ENCODE measurements around the gene ACTR6. TPM values are rescaled to one million over a fixed set of nuclear protein-coding genes. Genes with fewer than 3 reads are reported as not detected.

The ACTR6 gene
- total and polyA plus RNA-seq, 10 donors: 15.0 to 32.4 (median 22.6) TPM

DNA sequence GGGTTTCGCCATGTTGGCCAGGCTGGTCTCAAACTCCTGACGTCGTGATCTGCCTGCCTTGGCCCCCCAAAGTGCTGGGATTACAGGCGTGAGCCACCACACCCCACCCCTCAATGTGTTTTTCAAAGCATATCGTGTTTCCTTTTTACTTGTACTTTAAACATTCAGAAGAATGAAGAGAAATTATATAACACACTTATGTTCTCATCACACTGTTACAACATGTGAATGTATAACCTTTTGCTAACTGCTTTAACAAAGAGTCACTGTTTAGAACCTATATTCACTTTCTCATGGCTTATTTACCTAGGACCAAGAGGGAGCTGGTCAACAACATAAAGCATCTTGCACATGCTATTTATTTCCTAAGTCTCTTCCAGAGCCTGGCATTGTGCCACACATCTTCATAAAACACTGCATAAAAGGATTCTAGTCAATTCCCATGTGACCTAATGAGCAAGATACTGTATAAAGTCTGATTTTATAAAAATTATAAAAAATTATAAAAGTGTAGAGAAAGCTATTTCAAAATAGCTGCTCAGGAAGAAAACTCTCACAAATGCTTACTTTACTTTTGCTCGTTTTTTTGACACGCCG is 16.0 kb upstream of the ACTR6 start:
- peaks cover 0 to 15% (median 1%) of the 10 kb centered on the region in 6 donors for H3K4me1 ChIP-seq

DNA sequence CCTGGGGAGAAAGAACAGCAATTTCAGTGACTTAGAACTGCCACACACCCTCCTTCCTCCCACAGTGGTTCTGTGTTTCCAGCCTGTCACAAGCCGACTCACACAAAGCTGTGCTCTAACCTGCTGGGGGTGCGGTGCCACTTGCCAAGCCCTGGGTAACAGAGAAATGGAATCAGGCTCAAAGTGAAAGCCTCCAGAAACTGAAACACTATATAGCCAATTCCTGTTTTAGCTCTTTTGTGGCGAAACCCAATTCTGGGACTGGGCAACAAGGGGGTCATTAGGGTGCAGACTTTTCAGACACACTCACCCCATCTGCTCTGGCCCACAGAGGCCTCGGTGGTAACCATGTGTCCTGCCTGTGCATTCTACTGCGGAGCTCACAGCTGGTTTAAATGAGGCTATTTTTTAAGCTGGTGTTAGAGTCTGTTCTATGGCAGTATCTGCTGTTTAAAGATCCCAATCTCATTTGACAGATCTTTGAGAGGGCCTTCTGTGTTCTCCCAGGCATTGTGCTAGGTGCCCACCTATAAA is 15.2 kb upstream of the ACTR6 start:
- Histone ChIP-seq H3K4me3 (no peak overlapping the region), H3K4me1 (peaks cover 0 to 15% (median 1%) of the 10 kb centered on the region in 6 donors), H3K36me3 (peaks cover 0 to 18% (median 0%) of the 10 kb centered on the region in 6 donors), H3K9me3 (no peaks in the 10 kb centered on the region), H3K27me3 (replicated peaks in 1 of 7) (no peaks in the 10 kb centered on the region), H3K27ac (peak overlapping the region in 7 of 8 donors; percentile 11 to 65 (median 51))
- intact Hi-C loops (cut with DNase I; ENCODE audit: low total_unique reads): no loop called here
- no peak for DNase-seq
- 57 to 69% (median 66%) methylated on average over 5 of the region's 5 CpGs for WGBS, 5 donors
- TF ChIP-seq POLR2AphosphoS5 (IDR thresholded peaks at IDR 0.05): no peak
- TF ChIP-seq, protein P1, sequence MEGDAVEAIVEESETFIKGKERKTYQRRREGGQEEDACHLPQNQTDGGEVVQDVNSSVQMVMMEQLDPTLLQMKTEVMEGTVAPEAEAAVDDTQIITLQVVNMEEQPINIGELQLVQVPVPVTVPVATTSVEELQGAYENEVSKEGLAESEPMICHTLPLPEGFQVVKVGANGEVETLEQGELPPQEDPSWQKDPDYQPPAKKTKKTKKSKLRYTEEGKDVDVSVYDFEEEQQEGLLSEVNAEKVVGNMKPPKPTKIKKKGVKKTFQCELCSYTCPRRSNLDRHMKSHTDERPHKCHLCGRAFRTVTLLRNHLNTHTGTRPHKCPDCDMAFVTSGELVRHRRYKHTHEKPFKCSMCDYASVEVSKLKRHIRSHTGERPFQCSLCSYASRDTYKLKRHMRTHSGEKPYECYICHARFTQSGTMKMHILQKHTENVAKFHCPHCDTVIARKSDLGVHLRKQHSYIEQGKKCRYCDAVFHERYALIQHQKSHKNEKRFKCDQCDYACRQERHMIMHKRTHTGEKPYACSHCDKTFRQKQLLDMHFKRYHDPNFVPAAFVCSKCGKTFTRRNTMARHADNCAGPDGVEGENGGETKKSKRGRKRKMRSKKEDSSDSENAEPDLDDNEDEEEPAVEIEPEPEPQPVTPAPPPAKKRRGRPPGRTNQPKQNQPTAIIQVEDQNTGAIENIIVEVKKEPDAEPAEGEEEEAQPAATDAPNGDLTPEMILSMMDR (IDR thresholded peaks at IDR 0.05 in 8 of 11, conservative IDR thresholded peaks at IDR 0.05 in 3 of 11): no peak
- TF ChIP-seq POLR2A (IDR thresholded peaks at IDR 0.05): no peak

More for the DNA sequence above, 16.0 kb upstream of the ACTR6 start:
- H3K4me3 ChIP-seq: no peak overlapping the region
- H3K27me3 ChIP-seq (replicated peaks in 1 of 7): no peaks in the 10 kb centered on the region
- WGBS, 5 donors: 90 to 94% (median 92%) methylated on average over 8 of the region's 8 CpGs
- peak overlapping the region in 2 of 8 donors; percentile 51 to 65 for H3K27ac ChIP-seq
- intact Hi-C loops (cut with DNase I; ENCODE audit: low total_unique reads): no loop called here
- DNase-seq: no peak
- TF ChIP-seq POLR2AphosphoS5 (IDR thresholded peaks at IDR 0.05): no peak
- TF ChIP-seq, protein P1 (IDR thresholded peaks at IDR 0.05 in 8 of 11, conservative IDR thresholded peaks at IDR 0.05 in 3 of 11): no peak
- TF ChIP-seq POLR2A (IDR thresholded peaks at IDR 0.05): no peak
- H3K9me3 ChIP-seq: no peaks in the 10 kb centered on the region
- peaks cover 0 to 17% (median 0%) of the 10 kb centered on the region in 6 donors for H3K36me3 ChIP-seq

DNA sequence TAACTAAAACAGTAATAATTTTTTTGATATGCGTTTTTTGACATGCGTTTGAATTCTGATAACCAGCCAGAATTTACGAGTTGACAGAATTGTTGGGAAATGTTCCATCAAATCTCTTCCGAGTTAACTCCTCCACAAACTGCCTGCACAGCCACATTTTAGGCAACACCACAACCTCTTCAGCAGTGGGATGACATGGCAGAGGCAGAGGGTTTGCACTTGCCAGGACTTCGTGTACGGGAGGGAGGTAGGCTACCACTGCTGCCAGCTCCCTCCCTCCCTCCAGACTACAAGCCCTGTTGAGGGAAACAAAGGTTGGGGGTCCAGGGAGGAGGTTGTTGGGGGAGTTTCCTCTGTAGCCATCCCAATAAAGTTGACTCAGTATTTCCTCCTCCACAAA is 14.5 kb upstream of the ACTR6 start:
- peaks cover 0 to 18% (median 0%) of the 10 kb centered on the region in 6 donors for H3K36me3 ChIP-seq
- peak overlapping the region in 4 of 8 donors; percentile 18 to 65 (median 53) for H3K27ac ChIP-seq
- 79 to 83% (median 81%) methylated on average over 6 of the region's 6 CpGs for WGBS, 5 donors
- TF ChIP-seq POLR2A (IDR thresholded peaks at IDR 0.05): no peak
- no peak for TF ChIP-seq POLR2AphosphoS5 (IDR thresholded peaks at IDR 0.05)
- TF ChIP-seq, protein P1 (IDR thresholded peaks at IDR 0.05 in 8 of 11, conservative IDR thresholded peaks at IDR 0.05 in 3 of 11): no peak
- no peak overlapping the region for H3K4me3 ChIP-seq
- DNase-seq: no peak
- peaks cover 0 to 15% (median 1%) of the 10 kb centered on the region in 6 donors for H3K4me1 ChIP-seq
- no peaks in the 10 kb centered on the region for H3K9me3 ChIP-seq
- intact Hi-C loops (cut with DNase I; ENCODE audit: low total_unique reads): no loop called here
- no peaks in the 10 kb centered on the region for H3K27me3 ChIP-seq (replicated peaks in 1 of 7)

DNA sequence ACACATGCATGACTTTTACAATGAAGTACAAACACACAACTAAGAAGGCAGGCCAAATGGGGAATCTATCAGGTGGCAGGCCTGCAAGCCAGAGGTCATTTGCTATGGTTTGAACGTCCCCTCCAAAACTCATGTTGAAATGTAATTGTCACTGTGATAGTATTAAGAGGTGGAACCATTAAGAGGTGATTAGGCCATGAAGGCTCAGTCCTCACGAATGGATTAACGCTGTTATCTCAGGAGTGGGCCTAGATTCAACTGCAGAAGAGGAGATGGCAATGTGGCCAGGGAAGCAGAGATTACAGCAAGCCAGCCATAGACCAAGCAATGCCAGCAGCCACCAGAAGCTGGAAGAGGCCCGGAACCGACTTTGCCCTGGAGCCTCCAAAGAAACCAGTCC is 13.5 kb upstream of the ACTR6 start:
- Histone ChIP-seq H3K36me3 (peaks cover 0 to 22% (median 0%) of the 10 kb centered on the region in 6 donors), H3K4me3 (no peak overlapping the region), H3K9me3 (no peaks in the 10 kb centered on the region), H3K27ac (no peak overlapping the region), H3K4me1 (peaks cover 0 to 15% (median 1%) of the 10 kb centered on the region in 6 donors), H3K27me3 (replicated peaks in 1 of 7) (no peaks in the 10 kb centered on the region)
- intact Hi-C loops (cut with DNase I; ENCODE audit: low total_unique reads): no loop called here
- no peak for TF ChIP-seq POLR2AphosphoS5 (IDR thresholded peaks at IDR 0.05)
- DNase-seq: no peak
- WGBS, 5 donors: 92 to 95% (median 95%) methylated on average over 5 of the region's 5 CpGs
